HL-60/S4 treated with phorbol 12-myristate 13-acetate at 8.2 ng/mL for 4 days and 3 days (cell line): ENCODE results near the gene ZNF227.
"Not testable (repeated sequence)": the region's sequence is repeated elsewhere in the genome, so short reads cannot be mapped to it uniquely, and the experiment has no call there.

ENCODE experiments used
- in situ Hi-C: fragments of 300-500 bp; cut with MboI; formaldehyde crosslinking; loops from 2 replicates; pipeline ENCODE4 v1.15.0; 2022; ENCODE audit warnings: low sequenced_read_pairs

ZNF227 gene

DNA sequence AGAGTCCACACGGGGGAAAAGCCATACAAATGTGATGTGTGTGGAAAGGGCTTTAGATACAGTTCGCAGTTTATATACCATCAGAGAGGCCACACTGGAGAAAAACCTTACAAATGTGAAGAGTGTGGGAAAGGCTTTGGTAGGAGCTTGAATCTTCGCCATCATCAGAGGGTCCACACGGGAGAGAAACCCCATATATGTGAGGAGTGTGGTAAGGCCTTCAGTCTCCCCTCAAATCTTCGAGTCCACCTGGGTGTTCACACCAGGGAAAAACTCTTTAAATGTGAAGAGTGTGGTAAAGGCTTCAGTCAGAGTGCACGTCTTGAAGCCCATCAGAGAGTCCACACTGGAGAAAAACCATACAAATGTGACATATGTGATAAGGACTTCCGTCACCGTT, 24.1 kb downstream of the ZNF227 start:
- in situ Hi-C loops: no loop called here

DNA sequence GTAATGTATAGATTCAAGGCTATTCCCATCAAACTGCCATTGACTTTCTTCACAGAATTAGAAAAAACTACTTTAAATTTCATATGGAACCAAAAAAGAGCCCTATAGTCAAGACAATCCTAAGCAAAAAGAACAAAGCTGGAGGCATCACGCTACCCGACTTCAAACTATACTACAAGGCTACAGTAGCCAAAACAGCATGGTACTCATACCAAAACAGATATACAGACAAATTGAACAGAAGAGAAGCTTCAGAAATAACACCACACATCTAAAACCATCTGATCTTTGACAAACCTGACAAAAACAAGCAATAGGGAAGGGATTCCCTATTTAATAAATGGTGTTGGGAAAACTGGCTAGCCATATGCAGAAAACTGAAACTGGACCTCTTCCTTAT, 40.0 kb downstream of the ZNF227 start:
- in situ Hi-C loops: not testable (repeated sequence)

DNA sequence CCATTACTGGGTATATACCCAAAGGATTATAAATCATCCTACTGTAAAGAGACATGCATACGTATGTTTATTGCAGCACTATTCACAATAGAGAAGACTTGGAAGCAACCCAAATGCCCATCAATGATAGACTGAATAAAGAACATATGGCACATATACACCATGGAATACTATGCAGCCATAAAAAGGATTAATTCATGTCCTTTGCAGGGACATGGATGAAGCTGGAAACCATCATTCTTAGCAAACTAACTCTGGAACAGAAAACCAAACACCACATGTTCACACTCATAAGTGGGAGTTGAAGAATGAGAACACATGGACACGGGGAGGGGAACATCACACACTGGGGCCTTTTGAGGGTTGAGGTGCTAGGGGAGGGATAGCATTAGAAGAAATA, 41.1 kb downstream of the ZNF227 start:
- in situ Hi-C loops: not testable (repeated sequence)

DNA sequence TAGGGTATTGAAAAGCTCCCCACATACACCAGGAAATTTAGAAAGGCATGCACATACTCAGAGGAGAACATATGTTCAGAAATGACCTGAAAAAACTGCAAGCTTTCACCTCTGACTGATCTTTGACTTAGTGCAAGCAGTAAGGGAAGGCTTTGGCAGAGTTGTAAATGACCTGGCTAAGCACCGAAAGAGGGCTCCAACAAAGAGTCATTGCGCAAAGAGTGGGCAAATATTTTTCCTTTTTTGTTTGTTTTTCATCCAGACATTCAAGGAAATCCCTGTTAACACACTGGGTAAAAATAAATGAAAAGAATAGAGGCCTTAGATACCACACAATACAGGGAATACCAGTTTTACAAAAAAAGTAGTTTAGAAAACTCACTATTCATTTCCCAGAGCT, 42.2 kb downstream of the ZNF227 start:
- in situ Hi-C loops: no loop called here

DNA sequence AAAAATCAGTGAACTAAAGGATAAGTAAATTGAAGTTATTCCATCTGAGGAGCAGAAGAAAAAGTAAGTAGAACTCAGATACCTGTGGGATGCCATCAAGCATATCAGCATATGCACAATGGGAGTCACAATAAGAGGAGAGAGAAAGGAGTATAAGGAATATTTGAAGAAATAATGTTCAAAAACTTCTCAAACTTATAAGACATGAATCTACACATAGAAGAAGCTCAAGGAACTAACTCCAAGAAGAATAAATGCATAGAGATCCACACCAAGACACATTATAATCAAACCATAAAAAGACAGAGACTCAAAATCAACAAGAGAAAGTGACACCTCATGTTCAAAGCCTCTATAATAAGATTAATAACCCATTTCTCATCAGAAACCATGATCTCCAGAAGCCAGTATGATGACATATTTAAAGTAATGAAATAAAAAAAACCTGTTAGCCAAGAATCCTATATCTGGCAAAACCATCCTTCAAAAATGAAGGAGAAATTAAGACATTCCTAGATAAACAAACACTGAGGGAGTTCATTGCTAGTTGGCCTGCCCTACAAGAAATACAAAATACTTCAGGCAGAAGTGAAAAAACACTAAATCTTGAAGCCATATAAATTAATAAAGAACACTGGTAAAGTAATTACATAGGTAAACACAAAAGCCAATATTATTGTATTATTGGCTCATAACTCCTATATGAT, 43.5 kb downstream of the ZNF227 start:
- in situ Hi-C loops: no loop called here

DNA sequence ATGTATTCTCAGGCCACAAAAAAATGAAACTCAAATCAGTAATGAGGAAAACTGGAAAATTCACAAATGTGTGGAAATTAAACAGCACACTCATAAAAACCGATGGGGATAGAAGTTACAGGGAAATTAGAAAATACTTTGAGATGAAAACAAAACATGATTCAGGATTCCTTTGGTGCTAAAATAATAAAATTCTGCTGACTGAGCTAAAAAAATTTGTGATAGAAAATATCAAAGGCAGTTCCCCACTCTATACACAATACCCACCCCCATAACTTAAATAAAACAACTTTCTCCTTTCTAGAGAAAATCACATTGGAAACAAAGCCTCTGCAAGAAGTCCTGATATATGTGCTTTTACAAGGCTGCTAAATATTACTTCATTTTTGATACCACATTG, 45.8 kb downstream of the ZNF227 start:
- in situ Hi-C loops: no loop called here

DNA sequence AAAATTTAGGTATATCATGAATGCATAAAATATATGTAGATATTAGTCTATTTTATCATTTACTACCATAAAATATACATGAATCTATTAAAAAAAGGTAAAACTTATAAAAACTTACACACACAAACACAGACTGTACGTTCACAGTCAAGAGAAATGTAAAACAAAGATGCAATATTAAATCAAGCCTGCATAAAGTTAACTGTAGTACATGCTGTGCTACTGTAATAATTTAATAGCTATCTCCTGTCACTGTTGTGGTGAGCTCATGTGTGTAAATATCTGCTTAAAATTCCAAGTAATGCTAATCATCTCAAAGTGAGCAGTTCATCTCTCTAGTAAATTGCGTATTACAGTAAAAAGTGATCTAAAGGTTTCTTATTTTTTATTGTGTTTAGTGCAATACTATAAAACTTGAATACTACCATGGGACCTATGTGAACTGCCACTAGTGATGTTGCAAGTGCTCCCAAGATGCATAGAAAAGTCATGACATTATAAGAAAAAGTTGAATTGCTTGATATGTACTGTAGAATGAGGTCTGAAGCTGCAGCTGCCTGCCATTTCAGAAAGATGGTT, 46.6 kb downstream of the ZNF227 start:
- in situ Hi-C loops: no loop called here

DNA sequence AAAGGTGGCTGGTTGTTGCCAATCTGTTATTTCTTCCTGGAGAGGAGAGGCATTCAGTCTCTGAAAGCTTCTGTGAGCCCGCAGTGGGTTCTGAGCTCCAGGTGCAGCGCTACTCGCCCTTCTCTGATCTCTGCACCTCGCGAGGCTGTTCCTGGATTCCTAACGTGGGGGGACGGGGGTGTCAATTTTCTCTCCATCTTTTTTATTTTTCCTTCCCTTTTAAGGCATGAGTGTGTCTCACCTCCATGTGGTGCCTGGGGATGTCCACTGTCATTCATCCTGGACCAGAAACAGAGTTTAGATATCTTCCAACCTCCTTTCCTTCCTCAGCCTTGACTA, 48.0 kb downstream of the ZNF227 start:
- in situ Hi-C loops: no loop called here

DNA sequence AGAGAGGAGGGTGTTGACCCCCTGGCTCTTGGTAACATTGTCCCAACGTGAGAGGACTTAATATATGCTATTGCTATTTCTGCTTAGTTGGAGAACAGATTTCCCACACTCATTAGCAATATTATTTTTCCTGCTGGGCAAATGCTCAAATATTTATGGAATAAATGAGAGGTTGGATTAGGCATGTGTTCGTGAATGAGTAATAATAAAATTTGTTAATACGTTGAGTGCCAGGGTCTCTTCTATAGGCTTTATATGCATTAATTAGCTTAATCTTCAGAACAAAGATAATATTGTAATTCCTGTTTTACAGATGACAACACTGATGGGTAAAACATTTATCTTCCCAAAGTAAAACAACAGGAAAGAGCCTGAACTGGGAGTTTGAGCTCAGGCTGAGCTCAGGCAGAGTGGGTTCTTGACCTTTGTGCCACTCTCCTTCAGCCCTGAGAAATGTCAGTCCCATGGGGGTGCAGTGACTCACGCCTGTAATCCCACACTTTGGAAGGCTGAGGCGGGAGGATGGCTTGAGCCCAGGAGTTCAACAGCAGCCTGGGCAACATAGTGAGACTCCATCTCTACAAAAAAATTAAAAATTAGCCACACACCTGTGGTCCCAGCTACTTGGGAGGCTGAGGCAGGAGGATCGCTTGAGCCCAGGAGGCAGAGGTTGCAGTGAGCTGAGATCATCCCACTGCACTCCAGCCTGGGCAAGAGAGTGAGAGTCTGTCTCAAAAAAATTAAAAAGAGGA, 48.5 kb downstream of the ZNF227 start:
- in situ Hi-C loops: no loop called here

DNA sequence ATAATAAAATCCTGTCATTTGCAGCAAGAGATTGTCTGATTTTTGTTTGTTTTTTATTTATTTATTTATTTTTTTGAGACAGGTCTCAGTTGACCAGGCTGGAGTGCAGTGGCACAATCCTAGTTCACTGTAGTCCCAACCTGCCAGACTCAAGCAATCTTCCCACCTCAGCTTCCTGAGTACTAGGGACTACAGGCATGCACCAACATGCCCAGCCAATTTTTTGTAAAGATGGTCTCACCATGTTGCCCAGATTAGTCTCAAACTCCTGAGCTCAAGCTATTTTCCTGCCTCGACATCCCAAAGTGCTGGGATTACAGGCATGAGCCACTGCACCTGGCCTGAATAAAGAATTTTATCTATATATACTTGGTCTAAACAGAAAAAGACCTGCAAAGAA, 65.0 kb downstream of the ZNF227 start:
- in situ Hi-C loops: no loop called here

DNA sequence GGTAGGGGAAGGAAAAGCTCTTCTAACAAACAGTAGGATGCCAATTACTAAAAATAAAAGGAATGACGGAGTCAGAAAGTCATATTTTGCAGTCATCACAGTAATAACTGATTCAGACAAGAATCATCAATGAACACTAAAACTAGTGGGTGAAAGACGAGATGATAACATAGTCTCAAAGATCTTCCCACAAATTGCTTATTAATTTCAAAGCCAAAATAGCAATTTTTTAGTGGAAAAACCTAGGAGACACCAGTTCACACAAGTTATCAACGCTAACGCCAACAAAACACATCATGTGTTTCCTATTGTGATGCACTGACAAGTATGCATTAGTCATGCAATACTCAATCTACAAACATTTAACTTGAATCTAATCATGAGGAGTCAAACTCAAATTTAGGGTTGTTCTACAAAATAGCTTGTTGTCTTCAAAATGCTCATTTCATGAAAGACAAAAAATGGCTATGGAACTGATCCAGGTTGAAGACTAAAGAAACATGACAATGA, 65.9 kb downstream of the ZNF227 start:
- in situ Hi-C loops: no loop called here

DNA sequence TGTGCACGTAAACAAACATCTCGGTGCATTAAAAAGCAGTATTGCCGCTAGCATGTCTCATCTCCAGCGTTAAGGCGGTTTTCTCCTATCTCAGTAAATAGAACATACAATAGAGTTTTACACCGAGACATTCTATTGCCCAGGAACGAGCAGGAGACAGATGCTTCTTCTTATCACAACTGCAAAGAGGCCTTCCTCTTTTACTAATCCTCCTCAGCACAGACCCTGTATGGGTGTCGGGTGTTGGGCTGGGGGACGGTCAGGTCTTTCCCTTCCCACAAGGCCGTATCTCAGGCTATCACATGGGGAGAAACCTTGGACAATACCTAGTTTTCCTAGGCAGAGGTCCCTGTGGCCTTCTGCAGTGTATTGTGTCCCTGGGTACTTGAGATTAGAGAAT, 68.6 kb downstream of the ZNF227 start:
- in situ Hi-C loops: no loop called here

DNA sequence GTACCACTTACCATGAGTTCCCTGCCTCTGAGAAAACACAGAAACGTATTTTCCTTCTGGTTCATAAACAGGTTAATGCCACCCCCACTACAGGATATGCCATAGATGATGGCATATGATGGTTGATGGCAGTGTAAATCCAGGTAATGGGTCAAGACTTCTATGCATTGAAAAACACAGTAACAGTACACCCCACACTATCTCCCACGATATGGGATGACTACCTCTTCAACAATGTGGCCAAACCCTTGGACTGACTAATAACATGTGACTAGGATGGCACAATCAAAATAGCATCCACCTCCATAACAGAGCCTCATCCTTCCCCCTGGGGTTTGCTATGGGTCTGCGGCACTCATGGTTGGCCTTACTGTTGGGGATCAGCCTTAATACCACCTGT, 70.5 kb downstream of the ZNF227 start:
- in situ Hi-C loops: no loop called here

DNA sequence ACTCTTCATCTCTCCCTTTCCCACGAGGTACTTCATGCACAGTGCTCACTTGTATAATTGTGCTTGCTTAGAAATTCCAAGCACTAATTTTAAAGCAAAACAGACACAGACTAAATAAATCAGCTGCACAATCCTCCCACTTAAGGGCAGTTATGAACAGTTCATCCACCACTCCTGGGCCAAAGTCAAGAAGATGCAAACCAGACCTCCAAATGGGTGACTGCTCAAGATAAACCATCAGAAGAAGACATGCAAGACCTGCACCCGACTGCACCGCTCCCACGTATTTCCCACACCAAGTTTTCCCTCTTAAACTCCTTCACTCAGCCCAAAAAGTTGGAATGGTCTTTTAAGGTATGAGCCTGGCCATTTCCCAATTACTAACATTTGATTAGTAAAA, 72.6 kb downstream of the ZNF227 start:
- in situ Hi-C loops: no loop called here
